DND-41 (cell line): ENCODE data around the gene MRTFA.

ENCODE experiments used
- CTCF ChIP-seq: IDR thresholded peaks from 2 replicates; pipeline ENCODE4 v1.5.1; 2012; ENCODE audit warnings: borderline replicate concordance, low read length, moderate library complexity, mild to moderate bottlenecking; ENCODE audit not compliant: poor library complexity, severe bottlenecking; ENCODE audit errors: extremely low read depth
- EZH2 ChIP-seq: IDR thresholded peaks from 3 replicates; pipeline ENCODE4 v1.6.1; 2012; ENCODE audit warnings: borderline replicate concordance, low read depth, mild to moderate bottlenecking, moderate library complexity, low read length, inconsistent platforms; ENCODE audit not compliant: severe bottlenecking

- TF ChIP-seq CTCF (no peak), EZH2 (no peak)
These were observed 115.5 kb downstream of the MRTFA start for GRCh38 chr22:40521046-40521445.
